Measurements from ENCODE around the gene ITGA2B.

DNA sequence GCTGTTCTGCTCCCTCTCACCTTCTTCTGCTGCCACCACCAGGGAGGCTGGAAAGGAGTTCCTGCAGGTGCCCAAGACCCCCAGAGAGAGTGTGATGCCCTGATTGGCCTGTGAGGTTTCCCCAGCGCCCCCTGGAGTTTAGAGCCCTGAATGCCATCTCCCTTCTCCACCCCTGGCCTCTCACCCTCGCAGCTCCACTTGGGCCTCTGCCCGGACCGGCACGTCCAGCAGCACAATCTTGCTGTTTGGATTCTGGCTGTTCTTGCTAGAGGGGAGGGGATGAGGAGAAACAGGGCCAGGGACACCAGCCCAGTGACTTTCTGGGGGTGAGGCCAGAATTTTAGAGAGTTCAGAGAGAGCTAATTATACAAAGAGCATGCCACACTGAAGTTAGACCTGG, 13.3 kb downstream of the ITGA2B start:
- no peak for TF ChIP-seq YY1 (IDR thresholded peaks at IDR 0.05)
- no peak for TF ChIP-seq JUND (IDR thresholded peaks at IDR 0.05)
- peak; percentile 74 for TF ChIP-seq NR2F2 (IDR thresholded peaks at IDR 0.05)
- TF ChIP-seq, protein P1, sequence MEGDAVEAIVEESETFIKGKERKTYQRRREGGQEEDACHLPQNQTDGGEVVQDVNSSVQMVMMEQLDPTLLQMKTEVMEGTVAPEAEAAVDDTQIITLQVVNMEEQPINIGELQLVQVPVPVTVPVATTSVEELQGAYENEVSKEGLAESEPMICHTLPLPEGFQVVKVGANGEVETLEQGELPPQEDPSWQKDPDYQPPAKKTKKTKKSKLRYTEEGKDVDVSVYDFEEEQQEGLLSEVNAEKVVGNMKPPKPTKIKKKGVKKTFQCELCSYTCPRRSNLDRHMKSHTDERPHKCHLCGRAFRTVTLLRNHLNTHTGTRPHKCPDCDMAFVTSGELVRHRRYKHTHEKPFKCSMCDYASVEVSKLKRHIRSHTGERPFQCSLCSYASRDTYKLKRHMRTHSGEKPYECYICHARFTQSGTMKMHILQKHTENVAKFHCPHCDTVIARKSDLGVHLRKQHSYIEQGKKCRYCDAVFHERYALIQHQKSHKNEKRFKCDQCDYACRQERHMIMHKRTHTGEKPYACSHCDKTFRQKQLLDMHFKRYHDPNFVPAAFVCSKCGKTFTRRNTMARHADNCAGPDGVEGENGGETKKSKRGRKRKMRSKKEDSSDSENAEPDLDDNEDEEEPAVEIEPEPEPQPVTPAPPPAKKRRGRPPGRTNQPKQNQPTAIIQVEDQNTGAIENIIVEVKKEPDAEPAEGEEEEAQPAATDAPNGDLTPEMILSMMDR (IDR thresholded peaks at IDR 0.05; ENCODE audit: low read depth, low read length, missing input control) = no peak
- TF ChIP-seq SP1 (IDR thresholded peaks at IDR 0.05) = no peak
- TF ChIP-seq MAX (IDR thresholded peaks at IDR 0.05) = no peak
- TF ChIP-seq RXRA (IDR thresholded peaks at IDR 0.05) = no peak
- TF ChIP-seq TAF1 (conservative IDR thresholded peaks at IDR 0.05) = no peak
- TF ChIP-seq RAD21 (IDR thresholded peaks at IDR 0.05) = no peak
- TF ChIP-seq GABPA (IDR thresholded peaks at IDR 0.05 in 1 of 2, conservative IDR thresholded peaks at IDR 0.05 in 1 of 2) = no peak
- TF ChIP-seq, protein P2, sequence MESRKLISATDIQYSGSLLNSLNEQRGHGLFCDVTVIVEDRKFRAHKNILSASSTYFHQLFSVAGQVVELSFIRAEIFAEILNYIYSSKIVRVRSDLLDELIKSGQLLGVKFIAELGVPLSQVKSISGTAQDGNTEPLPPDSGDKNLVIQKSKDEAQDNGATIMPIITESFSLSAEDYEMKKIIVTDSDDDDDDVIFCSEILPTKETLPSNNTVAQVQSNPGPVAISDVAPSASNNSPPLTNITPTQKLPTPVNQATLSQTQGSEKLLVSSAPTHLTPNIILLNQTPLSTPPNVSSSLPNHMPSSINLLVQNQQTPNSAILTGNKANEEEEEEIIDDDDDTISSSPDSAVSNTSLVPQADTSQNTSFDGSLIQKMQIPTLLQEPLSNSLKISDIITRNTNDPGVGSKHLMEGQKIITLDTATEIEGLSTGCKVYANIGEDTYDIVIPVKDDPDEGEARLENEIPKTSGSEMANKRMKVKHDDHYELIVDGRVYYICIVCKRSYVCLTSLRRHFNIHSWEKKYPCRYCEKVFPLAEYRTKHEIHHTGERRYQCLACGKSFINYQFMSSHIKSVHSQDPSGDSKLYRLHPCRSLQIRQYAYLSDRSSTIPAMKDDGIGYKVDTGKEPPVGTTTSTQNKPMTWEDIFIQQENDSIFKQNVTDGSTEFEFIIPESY (IDR thresholded peaks at IDR 0.05) = no peak
- TF ChIP-seq REST (IDR thresholded peaks at IDR 0.05) = no peak
- TF ChIP-seq ATF3 (IDR thresholded peaks at IDR 0.05) = no peak
- TF ChIP-seq HNF4A (conservative IDR thresholded peaks at IDR 0.05) = no peak
